Limb (tissue), 2 donors: ENCODE data around the gene P2RY1.
"Not testable (repeated sequence)": the region's sequence is repeated elsewhere in the genome, so short reads cannot be mapped to it uniquely, and the experiment has no call there.

Experiments used
- DNase-seq, 2 donors: peaks; one replicate each; pipeline ENCODE4 v3.0.0-alpha.2; 2016; ENCODE audit errors: extremely low spot score in 2 of 2

The P2RY1 gene

GRCh38 chr3:152836269-152836668, 1.3 kb downstream of the P2RY1 start:
- no peak for DNase-seq

- DNase-seq: no peak
Measured at GRCh38 chr3:152839511-152839910, 4.6 kb downstream of the P2RY1 start.

GRCh38 chr3:152841131-152841530, 6.2 kb downstream of the P2RY1 start:
- no peak for DNase-seq

GRCh38 chr3:152842413-152842812, 7.5 kb downstream of the P2RY1 start:
- no peak for DNase-seq

GRCh38 chr3:152843955-152844354, 9.0 kb downstream of the P2RY1 start:
- no peak for DNase-seq

GRCh38 chr3:152846572-152847202, 11.8 kb downstream of the P2RY1 start:
- not testable (repeated sequence) for DNase-seq

- not testable (repeated sequence) for DNase-seq
Measured at GRCh38 chr3:152847599-152847998, 12.7 kb downstream of the P2RY1 start.

- no peak for DNase-seq
Measured at GRCh38 chr3:152849996-152850578, 15.2 kb downstream of the P2RY1 start.

- DNase-seq: no peak
Measured at GRCh38 chr3:152853196-152853595, 18.3 kb downstream of the P2RY1 start.

GRCh38 chr3:152857082-152857481, 22.2 kb downstream of the P2RY1 start:
- DNase-seq: no peak

- DNase-seq: no peak
Measured at GRCh38 chr3:152858170-152858800, 23.4 kb downstream of the P2RY1 start.

- DNase-seq: no peak
Measured at GRCh38 chr3:152860736-152861135, 25.8 kb downstream of the P2RY1 start.

- DNase-seq: no peak
Measured at GRCh38 chr3:152865668-152866245, 30.8 kb downstream of the P2RY1 start.

- no peak for DNase-seq
Measured at GRCh38 chr3:152870027-152870426, 35.1 kb downstream of the P2RY1 start.

- DNase-seq: not testable (repeated sequence)
Measured at GRCh38 chr3:152873314-152873713, 38.4 kb downstream of the P2RY1 start.

GRCh38 chr3:152874896-152875749, 40.2 kb downstream of the P2RY1 start:
- DNase-seq: no peak

GRCh38 chr3:152879130-152879789, 44.3 kb downstream of the P2RY1 start:
- DNase-seq: no peak

- DNase-seq: no peak
Measured at GRCh38 chr3:152879790-152880174, 44.9 kb downstream of the P2RY1 start.

GRCh38 chr3:152885076-152885475, 50.1 kb downstream of the P2RY1 start:
- no peak for DNase-seq
